KOPT-K1 (cell line): Measurements from ENCODE around the gene CTBP1.
"Not testable (repeated sequence)": the region's sequence is repeated elsewhere in the genome, so short reads cannot be mapped to it uniquely, and the experiment has no call there.

Source experiments
- H3K27ac ChIP-seq: fragments of 200-600 bp; sonication (generic); 2 replicates; pipeline ENCODE4 v1.5.1; 2016; ENCODE audit warnings: antibody characterized with exemption, mild to moderate bottlenecking, low read depth, low read length; ENCODE audit not compliant: poor library complexity, severe bottlenecking
- H3K36me3 ChIP-seq: fragments of 200-600 bp; sonication (generic); 2 replicates; pipeline ENCODE4 v1.5.1; 2017; ENCODE audit warnings: antibody characterized with exemption, mild to moderate bottlenecking, low read length, moderate library complexity; ENCODE audit not compliant: insufficient read depth
- H3K9me3 ChIP-seq: fragments of 200-600 bp; sonication (generic); 2 replicates; pipeline ENCODE4 v1.5.1; 2017; ENCODE audit warnings: antibody characterized with exemption, low read length, mild to moderate bottlenecking; ENCODE audit not compliant: insufficient read depth, poor library complexity, severe bottlenecking

CTBP1 gene

DNA sequence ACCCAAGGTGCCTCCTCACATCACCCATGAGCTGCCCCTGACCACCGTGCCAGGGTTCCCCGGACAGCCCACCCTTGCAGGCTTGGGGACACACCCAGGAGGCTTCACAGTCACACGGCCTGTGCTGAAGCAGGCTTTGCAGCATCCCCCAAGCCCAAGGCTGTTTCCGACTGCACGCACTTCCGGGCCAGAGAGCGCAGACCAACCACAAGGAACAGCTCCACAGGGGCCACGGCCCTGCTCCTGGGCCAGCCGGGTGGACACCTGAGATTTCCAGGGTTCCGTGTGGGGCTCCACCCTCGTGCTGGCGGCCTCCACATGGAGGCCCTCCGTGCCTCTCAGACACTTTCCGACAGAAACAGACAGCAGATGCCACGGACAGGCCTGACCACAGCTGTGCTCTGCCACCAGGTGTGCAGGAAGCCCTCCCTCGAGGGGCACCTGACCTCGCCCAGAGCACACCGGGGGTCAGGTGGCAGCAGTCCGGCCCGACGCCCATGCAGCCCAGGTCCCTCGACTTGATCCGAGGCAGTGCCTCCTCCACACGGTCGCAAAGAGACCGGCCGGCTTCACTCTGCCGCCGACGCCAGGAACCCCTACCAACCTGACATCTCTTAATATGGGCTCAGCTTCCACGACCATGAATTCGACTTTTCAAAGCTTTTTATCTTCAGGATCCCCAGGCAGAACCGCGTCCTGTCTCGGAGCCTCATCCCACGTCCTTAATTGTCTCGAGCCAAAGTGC is 8.0 kb downstream of the CTBP1 start:
- Histone ChIP-seq H3K9me3 (no peaks in the 10 kb centered on the region), H3K27ac (no peak overlapping the region), H3K36me3 (peaks cover 76% of the 10 kb centered on the region)

DNA sequence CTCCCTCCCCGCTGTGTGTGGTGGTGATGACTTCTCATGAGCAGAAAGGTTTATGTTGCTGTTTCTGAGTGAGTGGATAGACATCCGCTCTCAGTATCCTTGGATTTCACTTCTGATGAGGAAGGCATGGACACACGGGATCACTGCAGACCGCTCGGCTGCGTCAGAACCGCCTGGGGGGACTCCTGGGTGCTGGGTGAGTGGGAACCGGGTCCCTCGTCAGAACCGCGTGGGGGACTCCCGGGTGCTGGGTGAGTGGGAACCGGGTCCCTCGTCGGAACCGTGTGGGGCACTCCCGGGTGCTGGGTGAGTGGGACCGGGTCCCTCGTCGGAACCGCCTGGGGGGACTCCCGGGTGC is 9.0 kb downstream of the CTBP1 start:
- no peak overlapping the region for H3K27ac ChIP-seq
- peaks cover 84% of the 10 kb centered on the region for H3K36me3 ChIP-seq
- H3K9me3 ChIP-seq = no peaks in the 10 kb centered on the region

DNA sequence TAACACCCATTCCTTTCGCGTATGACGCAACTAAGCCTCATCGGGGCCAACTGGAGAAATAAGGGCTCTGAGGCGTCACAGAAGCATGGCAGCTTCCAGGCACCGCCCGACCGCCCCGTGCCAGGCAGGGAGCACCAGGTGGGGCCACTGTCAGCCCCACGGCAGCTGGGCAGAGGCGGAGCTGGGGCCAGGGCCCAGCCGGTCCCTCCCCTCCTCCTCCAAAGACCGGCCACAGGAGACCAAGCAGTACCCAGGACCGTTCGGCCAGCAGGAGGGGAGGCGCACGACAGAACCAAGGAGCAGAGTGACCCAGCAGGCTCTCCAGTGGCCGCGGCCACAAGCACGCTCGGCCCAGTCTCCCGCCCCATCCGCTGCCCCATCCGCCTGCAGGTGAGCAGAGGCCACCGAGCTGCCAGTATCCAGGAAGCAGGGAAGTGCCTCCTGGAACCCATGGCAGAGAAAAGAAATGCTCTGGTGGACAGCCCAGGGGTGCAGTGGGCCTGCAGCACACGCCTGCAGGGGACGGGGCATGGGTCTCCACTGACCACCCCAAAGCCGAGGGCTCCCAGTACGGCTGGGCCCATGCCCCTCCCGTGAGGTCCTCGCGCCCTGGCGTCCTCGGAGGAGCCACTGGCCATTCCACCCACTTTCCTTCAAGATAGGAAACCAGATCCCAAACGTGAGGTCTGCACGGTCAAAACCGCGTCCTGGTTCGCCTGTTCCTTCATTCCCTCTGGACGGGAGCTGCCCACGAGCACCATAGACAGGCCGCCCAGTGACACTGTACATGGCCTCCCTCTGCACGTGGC is 9.6 kb downstream of the CTBP1 start:
- Histone ChIP-seq H3K27ac (no peak overlapping the region), H3K9me3 (no peaks in the 10 kb centered on the region), H3K36me3 (peaks cover 90% of the 10 kb centered on the region)

DNA sequence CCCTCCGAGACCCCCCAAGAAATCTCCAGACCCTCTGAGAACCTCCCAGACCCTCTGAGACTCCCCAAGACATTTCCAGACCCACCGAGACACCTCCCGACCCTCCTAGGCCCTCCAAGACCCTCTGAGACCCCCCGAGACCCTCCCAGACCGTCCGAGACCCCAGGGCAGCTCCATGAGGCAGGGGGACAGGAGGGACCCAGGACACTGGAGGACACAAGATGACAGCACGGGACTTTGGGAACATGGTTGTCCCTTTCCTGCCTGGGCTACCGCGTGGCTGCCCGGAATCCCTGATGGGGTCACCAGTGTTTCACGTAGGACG is 10.3 kb downstream of the CTBP1 start:
- Histone ChIP-seq H3K27ac (no peak overlapping the region), H3K36me3 (peaks cover 97% of the 10 kb centered on the region)

DNA sequence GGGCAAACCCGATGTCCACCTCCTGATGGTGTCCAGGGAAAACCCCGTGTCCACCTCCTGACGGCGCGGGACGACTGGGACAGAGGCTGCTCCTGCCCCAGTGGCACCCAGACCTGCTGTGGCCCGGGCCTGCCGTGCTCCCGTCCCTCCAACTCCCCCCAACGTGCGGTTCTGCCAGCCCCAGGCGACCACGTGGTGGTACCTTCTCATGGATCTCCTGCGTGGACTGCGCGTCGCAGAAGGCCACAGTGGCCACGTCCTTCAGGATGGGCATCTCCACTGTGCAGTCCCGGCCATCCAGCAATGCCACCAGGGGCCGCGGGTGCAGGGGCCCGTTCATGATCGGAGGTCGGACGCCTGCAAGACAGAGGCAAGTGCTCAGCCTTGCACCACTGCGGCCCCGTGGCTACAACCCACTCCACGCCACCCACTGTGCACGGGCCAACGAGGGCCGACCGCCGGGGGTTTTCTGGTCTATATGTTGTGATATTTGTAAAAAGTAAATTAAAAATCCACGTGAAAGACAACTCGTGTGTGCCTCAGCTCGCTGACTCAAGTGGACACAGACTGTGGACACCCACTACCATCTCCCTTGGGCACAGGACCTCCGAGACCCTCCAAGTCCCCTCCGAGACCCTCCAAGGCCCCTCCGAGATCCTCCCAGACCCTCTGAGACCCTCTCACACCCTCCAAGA is 10.8 kb downstream of the CTBP1 start:
- Histone ChIP-seq H3K36me3 (peaks cover 99% of the 10 kb centered on the region), H3K27ac (no peak overlapping the region), H3K9me3 (no peaks in the 10 kb centered on the region)

More for the DNA sequence above, 10.3 kb downstream of the CTBP1 start:
- no peaks in the 10 kb centered on the region for H3K9me3 ChIP-seq

DNA sequence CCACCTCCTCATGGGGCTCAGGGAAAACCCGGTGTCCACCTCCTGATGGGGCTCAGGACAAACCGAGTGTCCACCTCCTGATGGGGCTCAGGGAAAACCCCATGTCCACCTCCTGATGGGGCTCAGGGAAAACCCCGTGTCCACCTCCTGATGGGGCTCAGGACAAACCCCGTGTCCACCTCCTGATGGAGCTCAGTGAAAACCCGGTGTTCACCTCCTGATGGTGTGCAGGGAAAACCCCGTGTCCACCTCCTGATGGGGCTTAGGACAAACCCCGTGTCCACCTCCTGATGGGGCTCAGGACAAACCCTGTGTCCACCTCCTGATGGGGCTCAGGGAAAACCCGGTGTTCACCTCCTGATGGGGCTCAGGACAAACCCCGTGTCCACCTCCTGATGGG is 11.7 kb downstream of the CTBP1 start:
- peaks cover 100% of the 10 kb centered on the region for H3K36me3 ChIP-seq
- not testable (repeated sequence) for H3K27ac ChIP-seq, H3K9me3 ChIP-seq

DNA sequence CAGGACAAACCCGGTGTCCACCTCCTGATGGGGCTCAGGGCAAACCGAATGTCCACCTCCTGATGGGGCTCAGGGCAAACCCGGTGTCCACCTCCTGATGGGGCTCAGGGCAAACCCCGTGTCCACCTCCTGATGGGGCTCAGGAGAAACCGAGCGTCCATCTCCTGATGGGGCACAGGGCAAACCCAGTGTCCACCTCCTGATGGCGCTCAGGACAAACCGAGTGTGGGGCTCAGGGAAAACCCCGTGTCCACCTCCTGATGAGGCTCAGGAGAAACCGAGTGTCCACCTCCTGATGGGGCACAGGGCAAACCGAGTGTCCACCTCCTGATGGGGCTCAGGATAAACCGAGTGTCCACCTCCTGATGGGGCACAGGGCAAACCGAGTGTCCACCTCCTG is 12.1 kb downstream of the CTBP1 start:
- H3K9me3 ChIP-seq, H3K27ac ChIP-seq: not testable (repeated sequence)
- peaks cover 100% of the 10 kb centered on the region for H3K36me3 ChIP-seq

DNA sequence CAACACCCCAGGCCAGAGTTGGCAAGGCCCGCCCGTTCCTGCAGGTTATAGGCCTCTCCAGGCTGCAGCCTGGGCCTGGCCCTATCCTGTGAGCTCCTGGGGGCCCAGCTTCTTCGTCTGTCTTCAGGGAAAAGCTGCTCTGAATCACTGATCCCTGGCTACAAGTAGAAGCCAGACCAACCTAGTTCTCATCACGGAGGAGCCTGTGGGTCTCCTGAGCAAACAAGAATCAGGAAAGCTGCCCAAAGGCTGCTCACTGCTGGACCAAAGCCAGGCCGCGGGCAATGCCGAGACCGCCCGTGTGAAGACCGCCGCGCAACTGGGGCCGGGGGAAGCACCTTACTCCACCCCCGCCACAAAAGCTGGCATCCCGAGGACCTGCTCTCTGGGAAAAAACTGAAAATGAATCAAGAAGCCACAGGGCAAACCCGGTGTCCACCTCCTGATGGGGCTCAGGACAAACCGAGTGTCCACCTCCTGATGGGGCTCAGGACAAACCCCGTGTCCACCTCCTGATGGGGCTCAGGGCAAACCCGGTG is 12.8 kb downstream of the CTBP1 start:
- Histone ChIP-seq H3K9me3 (no peaks in the 10 kb centered on the region), H3K36me3 (peaks cover 100% of the 10 kb centered on the region), H3K27ac (no peak overlapping the region)

DNA sequence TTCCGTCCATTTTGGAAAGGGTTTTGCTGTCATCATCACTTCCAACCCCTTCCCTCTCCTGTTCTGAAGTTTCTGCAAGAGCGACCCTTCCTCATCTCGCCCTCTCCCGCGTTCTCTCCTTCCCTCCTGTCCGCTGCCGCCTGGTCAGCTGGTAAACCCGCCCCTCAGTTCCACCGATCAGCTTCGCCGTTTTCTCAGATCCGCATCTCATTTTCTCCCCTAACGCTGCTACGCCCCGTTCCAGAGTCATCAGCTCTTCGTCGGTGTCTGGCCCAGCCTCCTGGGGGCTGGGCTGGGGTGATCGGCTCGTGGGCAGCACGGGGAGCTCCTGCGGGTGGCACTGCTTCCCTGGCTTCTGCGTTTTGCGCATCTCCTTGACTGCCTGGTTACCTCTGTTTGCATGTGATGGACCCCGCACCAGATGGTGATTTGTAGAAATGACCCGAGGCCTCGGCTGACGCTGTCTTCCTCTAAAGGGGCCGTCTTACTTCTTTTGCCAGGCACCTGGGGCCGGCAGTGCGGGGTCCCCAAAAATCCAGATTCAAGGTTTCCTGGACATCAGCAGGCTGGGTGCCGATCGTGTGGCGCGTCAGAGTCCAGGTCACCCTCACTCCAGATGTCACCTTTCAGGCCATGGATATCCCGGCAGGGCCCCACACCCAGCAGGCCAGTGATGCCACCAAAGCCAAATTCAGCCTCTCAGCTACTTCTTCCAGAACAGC is 13.4 kb downstream of the CTBP1 start:
- Histone ChIP-seq H3K9me3 (no peaks in the 10 kb centered on the region), H3K27ac (no peak overlapping the region), H3K36me3 (peaks cover 100% of the 10 kb centered on the region)

DNA sequence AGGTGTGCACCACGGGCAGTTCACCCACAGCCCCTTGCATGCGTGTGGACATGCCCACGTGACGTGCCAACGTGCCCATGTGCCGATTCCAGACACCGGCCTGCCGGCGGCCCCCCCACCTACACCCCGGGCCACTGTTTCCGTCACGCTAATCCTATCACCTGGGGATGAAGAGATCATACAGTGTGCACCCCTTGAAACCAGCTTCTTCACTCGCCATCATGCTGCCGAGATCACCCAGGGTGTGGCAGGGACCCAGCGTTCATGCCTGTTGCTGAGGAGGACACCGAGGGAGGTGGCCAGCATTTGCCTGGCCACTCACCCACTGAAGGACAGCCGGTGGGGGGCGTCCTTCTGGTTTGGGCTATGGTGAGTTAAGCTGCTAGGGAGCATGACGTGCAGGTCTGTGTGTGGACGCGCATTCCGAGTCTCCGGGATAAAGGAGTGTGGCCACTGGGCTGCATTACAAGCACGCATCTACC is 14.1 kb downstream of the CTBP1 start:
- no peak overlapping the region for H3K27ac ChIP-seq
- H3K9me3 ChIP-seq = no peaks in the 10 kb centered on the region
- H3K36me3 ChIP-seq = peaks cover 100% of the 10 kb centered on the region

DNA sequence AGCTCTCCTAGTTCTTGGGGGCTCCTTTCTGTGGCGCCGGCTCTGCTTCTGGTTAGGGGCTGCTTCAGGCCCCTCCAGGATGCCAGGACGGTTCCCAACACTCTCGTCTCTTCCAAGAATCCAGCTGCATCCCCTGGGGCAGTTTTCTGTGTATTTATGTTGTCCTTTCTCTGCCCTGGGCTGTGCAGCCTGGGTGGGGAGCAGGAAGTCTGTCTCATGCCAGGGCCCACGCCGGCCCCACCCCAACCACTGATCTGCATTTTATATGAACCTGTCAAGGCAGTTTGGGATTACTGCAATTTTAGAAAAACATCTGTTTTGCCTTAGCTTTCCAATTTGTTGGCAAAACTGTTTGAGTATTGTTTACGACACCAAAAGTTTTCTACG is 14.6 kb downstream of the CTBP1 start:
- peaks cover 100% of the 10 kb centered on the region for H3K36me3 ChIP-seq
- no peak overlapping the region for H3K27ac ChIP-seq

DNA sequence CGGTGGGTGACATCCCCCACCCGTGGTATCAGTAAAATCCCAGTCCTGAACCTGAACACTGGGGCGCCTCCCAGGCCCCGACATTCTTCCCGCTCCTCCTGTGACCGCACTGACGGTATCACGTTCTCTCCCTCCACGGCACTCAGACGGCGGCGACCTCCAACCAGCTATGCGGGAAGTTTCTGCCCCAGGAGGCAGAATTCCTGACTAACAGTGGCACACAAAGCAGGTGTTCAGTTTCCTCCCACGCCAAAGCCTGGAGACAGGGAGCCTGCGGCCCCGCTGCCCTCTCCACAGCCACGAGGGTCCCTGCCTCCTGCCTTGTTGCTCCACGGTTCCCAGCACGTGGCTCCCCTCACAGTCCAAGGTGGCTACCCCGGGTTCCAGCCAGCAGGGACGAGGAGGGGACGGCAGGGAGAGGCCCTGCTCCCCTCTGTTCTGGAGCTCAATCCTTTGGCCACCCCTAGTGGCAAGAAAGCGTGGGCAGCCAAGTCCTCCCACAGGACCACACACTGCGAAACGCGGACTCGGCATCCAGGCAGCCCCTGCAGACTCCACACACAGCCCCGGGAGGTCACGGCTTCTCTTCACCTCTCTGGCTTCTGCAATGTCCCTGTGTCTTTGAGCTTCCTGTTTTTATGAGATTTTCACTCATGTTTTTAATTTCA is 15.2 kb downstream of the CTBP1 start:
- peaks cover 100% of the 10 kb centered on the region for H3K36me3 ChIP-seq
- no peaks in the 10 kb centered on the region for H3K9me3 ChIP-seq
- H3K27ac ChIP-seq = no peak overlapping the region

More for the DNA sequence above, 14.6 kb downstream of the CTBP1 start:
- no peaks in the 10 kb centered on the region for H3K9me3 ChIP-seq

DNA sequence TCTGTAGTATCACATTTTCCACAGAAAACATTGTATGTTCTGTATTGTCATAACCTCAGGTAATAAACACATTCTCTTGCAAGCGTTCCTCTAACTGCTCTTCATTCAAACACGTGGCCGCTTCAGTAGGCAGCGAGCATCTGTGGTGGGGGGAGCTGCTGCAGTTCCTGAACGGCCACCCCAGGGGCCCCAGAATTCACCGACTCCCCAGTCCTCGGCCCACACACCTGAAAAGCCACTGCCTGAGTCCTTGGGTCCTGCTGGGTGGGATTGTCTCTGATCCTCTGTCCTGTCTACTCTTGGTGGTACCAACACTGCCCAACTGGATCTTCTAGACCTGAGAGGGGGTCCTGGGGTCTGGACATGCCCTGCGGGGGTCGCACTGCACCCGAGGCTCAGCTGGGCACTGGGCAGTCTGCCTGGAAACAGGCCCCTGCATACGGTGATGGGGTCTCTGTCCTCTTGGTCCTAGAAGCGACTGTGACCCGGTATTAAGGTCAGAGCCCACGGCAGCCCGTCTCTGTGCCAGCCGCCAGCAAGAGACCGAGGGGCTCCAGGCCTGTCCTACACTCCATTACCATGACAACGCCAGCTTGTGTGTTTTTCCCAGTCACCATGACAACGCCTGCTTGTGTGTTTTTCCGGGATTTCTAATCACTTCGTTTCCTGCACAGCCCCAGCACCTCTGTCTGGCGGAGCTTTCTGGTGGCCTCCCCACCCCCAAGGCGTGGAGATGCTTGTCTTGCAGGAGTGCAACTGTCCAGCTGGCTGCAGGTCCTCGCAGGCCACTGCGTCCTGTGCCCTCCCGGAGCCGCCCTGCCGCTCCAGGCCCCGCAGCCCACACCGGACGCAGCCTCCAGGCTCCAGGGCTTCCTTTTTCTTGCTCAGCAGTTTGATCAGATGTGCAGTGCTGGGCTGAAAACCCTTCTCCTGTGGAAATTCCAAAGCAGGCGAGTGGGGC is 16.0 kb downstream of the CTBP1 start:
- Histone ChIP-seq H3K27ac (no peak overlapping the region), H3K36me3 (peaks cover 100% of the 10 kb centered on the region)

More for the DNA sequence above, 16.0 kb downstream of the CTBP1 start:
- H3K9me3 ChIP-seq = no peaks in the 10 kb centered on the region
